Coronary artery (tissue), 2 donors: ENCODE results near the gene MAST3.

Experiments used
- DNase-seq: peaks from one replicate; pipeline ENCODE4 v3.0.0-alpha.2; 2017; ENCODE audit warnings: low spot score
- H3K27ac ChIP-seq, 2 donors: fragments of 200-600 bp; sonication (generic); one replicate each; pipeline ENCODE4 v1.5.1; 2016 to 2019
- H3K4me3 ChIP-seq: fragments of 200-600 bp; sonication (generic); 2 replicates; pipeline ENCODE4 v1.5.1; 2016; ENCODE audit warnings: mild to moderate bottlenecking, moderate library complexity
- TF ChIP-seq, protein P1 (sequence below): fragments of 200-600 bp; sonication (generic); IDR thresholded peaks from one replicate; pipeline ENCODE4 v1.5.1; 2019; ENCODE audit warnings: antibody characterized with exemption

MAST3 gene

GRCh38 chr19:18110609-18111232 lies 13.1 kb downstream of the MAST3 start:
- Histone ChIP-seq H3K27ac (no peak overlapping the region), H3K4me3 (peak overlapping the region; percentile 90)
- TF ChIP-seq, protein P1, sequence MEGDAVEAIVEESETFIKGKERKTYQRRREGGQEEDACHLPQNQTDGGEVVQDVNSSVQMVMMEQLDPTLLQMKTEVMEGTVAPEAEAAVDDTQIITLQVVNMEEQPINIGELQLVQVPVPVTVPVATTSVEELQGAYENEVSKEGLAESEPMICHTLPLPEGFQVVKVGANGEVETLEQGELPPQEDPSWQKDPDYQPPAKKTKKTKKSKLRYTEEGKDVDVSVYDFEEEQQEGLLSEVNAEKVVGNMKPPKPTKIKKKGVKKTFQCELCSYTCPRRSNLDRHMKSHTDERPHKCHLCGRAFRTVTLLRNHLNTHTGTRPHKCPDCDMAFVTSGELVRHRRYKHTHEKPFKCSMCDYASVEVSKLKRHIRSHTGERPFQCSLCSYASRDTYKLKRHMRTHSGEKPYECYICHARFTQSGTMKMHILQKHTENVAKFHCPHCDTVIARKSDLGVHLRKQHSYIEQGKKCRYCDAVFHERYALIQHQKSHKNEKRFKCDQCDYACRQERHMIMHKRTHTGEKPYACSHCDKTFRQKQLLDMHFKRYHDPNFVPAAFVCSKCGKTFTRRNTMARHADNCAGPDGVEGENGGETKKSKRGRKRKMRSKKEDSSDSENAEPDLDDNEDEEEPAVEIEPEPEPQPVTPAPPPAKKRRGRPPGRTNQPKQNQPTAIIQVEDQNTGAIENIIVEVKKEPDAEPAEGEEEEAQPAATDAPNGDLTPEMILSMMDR: no peak
- DNase-seq: no peak

DNA sequence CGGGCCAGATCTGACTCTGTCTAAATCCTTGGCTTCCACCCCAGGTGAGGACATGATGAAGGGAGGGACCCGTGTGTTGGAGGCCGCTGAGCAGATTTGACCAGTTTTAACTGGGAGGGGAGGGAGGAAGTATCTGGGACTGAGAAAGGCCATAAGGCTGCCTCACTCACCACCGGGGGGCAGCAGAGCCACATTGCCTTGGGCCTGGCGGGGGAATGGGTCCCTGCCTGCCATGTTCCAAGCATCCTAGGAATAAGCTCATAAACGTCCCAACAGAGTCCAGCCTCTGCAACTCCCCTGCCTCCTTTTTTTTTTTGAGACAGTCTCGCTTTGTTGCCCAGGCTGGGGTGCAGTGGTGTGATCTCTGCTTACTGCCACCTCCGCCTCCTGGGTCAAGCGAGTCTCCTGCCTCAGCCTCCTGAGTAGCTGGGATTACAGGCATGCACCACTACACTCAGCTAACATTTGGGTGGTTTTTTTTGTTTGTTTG lies 15.5 kb downstream of the MAST3 start:
- TF ChIP-seq, protein P1: peak; percentile 88

DNA sequence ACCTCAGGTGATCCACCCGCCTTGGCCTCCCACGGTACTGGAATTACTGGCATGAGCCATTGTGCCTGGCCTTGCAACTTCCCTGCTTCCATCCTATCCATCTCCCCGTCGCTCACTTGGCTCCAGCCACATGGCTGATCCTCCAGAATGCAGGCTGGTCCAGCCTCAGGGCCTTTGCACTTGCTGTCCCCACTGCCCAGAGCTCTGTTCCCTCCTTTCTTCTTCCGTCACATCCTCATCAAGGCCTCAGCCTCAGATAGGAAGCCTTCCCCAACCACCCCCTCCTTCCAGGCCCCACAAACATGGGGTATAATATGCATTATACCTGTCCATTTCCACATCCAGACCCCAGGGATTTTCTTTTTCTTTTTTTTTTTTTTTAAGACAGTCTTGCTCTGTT lies 16.2 kb downstream of the MAST3 start:
- TF ChIP-seq, protein P1: no peak
- DNase-seq: no peak
- Histone ChIP-seq H3K27ac (no peak overlapping the region), H3K4me3 (no peak overlapping the region)

More for the DNA sequence above, 15.5 kb downstream of the MAST3 start:
- no peak for DNase-seq
- Histone ChIP-seq H3K4me3 (no peak overlapping the region), H3K27ac (no peak overlapping the region)

GRCh38 chr19:18114483-18114882 lies 16.9 kb downstream of the MAST3 start:
- Histone ChIP-seq H3K27ac (no peak overlapping the region), H3K4me3 (no peak overlapping the region)
- no peak for DNase-seq
- TF ChIP-seq, protein P1: no peak

DNA sequence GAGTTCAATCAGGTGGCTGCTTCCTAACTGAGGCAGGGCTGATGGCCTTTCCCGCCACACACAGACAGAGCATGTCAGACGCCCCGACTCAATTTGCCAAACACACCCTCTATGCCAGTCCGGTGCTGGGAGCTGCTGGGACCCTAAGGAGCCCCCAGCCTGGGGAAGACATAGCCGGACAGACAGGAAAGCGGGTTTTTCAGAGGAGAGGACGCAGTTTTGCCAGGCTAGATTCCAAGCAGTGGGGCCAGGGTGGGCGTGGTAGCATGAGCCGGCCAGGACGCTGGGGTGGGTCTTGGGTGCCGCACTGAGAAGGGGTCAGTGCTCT lies 19.8 kb downstream of the MAST3 start:
- Histone ChIP-seq H3K27ac (peak overlapping the region in 1 of 2 donors; percentile 63), H3K4me3 (peak overlapping the region; percentile 72)
- no peak for DNase-seq
- TF ChIP-seq, protein P1: no peak

DNA sequence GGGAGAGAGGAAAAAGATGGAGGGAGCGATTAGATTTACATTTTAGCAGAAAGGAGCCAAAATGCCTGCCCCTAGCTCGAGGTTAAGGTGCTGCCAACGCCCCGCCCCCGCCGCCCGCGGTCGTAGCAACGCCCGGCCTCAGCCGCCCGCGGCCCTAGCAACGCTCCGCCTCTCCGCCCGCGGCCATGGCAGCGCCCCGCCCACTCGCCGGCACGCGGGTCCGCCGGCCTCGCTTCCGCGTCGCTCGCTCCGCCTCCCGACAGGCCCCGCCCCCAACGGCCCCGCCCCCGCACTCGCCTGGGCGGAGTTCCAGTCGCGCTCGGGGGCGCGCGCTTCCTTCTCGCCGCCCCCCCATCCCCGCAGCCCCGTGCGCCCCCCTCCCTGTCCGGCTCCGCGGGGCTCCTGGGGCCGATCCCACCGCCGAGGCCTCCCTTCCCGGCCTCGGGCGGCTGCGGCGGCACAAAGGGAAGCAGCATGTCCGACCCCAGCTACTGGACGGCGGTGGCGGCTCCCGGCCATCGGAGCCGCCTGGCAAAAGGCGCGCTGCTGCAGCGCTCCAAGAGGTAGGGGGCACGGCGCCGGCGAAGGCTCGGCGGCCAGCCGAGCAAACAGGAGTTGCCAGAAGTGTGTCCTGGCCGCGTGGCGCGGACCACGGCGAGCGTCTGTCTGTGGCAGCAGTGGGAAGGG lies 20.3 kb downstream of the MAST3 start:
- no peak for DNase-seq
- TF ChIP-seq, protein P1: no peak
- peak overlapping the region; percentile 72 for H3K4me3 ChIP-seq
- peak overlapping the region; percentile 14 to 63 for H3K27ac ChIP-seq
